GM19468 (cell line): ENCODE results near the gene HINT2.

ENCODE experiments used
- ATAC-seq: cut with Tn5 transposase; IDR thresholded peaks from one replicate; pipeline ENCODE4 v1.9.1; 2021; ENCODE audit warnings: mild to moderate bottlenecking, moderate library complexity, moderate number of reproducible peaks; ENCODE audit not compliant: unreplicated experiment; ENCODE audit errors: extremely low read depth

Gene HINT2

DNA sequence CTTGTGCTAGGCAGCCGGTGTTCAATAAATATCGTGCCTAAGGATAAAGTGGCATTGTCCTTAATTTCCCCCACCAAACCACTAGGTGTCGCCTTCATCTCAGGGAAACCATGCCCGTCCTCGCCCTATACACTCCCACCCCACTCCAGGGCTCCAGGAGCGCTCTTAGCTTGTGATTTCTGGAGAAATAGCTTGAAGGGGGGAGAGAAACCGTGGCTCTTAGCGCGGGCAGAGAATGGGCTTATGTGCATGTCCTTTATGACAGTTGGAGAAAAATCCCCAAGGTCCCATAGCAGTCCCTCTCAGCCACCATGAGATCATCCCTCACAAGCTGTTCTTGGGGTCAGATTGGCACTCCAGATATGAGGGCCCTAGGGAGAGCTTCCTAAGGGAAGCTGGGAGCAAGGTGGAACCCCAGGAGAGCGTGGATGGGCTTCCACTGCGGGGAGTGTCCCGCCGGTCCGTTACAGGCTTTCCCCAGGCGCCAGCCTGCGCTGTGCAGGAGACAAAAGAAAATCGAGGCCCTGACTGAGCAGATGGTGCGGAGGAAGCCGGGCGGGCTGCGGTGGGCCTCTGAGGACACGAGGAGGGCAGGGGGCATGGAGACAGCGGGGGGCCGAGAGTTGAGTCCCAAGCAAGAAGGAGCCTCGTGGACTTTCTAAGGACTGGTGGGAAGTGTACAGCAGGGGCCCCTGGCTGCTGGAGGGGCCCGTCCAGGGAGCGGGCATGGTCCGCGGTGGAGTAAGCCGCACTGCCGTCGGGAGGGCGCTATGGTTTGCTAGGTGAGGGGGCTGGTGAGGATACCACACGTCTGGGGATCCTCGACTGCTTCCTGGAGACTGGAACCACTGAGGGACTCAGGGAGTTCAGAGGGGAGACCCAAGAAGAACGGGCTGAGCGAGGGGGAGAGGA lies 24.2 kb downstream of the HINT2 start:
- no peak for ATAC-seq

DNA sequence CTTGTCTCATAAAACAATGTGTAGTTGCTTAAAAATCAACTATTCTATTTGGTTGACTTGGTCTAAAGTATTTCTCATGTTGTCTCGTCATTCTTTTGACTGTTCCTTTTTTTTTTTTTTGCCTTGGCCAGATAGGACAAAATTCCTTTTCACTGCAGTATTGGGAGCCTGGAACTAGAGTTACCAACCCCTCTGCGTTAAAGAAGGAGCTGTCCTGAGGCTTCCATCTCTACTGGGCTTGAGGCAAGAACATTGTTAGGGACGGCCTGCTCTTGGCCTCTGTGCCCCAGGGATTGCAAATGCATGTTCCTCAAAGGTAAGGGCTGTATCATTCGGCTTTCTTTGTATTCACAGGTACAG lies 24.8 kb downstream of the HINT2 start:
- ATAC-seq = no peak

DNA sequence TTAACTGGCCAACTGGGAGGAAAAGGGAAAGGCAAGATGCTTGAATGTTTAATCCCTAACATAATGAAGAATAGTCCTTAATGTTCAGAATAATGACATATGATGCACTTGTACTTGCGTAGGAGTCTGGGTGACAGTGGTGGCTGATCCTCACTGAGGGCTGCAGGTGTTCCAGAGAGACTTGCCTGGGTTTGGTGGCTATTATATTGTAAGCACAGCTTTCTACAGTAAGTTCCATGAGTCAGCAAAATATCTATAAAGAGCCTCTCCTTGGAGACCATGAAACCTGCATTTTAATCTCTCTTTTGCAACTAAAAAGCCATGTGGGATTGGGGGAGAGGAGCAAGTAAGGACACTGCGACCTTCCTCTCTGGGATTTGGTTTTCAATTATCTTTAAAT lies 25.3 kb downstream of the HINT2 start:
- ATAC-seq = no peak

DNA sequence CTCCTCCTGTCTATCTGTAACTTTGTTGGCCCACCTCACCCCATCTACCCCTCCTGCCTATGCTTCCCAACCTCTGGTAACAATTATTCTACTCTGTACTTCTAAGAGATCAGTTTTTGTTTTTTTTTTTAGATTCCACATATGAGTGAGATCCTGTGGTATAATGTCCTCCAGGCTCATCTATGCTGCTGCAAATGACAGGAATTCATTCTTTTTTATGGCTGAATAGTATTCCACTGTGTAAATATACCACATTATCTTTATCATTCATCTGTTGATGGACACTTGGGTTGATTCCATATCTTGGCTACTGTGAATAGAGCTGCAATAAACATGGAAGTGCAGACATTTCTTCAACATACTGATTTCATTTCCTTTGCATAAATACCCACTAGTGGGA lies 31.4 kb downstream of the HINT2 start:
- ATAC-seq = no peak

DNA sequence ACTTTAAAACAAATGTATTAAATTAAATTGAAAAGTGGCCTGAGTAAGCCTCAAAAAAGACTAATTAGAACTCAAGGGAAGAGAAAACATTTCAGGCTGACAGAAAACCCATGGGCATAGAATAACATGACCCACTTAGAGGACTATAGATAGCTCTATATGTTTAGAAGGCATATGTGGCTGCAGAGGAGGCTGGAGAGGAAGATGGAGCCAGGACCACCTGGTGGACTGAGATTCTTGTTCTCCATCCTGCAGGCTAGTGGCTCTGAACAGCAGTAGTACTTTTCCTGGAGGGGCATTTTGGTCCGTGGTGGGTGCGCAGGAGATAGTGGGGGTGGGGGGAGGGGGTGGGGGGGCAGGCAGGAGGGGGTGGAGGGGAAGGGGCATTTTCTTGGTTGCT lies 33.8 kb downstream of the HINT2 start:
- no peak for ATAC-seq

DNA sequence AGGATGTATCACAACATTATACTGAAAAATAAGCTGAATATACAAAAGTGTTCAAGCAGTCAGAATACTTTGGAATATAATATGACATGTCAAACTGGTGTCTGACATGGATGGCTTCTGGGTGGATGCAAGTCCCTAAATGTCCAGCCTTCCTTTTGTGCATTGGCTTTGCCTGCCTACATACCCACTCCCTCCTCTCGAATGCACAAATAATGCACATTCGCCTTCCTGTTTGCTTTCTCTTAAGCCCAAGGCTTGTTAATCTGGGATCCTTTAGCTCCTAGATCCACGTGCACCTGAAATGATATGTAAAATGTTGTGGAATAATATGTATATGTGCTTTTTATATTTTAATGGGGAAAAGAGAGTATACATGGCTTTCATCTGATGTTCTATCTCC lies 36.3 kb downstream of the HINT2 start:
- no peak for ATAC-seq

DNA sequence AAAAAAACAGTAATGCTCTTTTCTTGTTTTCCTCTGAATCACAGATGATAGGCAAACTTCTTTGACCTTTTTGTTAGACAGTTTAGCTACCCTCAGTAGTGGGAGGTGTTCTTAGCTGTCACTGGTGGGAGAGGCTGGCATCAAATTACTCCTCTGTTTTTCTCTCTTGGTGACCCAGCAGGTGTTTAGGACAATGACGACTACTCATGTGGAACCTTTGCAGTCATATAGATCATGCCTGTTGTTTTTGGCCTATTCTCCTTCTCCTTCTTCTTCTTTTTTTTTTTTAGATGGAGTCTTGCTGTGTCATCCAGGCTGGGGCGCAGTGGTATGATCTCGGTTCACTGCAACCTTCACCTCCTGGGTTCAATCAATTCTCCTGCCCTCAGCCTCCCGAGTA lies 38.8 kb downstream of the HINT2 start:
- ATAC-seq = no peak

DNA sequence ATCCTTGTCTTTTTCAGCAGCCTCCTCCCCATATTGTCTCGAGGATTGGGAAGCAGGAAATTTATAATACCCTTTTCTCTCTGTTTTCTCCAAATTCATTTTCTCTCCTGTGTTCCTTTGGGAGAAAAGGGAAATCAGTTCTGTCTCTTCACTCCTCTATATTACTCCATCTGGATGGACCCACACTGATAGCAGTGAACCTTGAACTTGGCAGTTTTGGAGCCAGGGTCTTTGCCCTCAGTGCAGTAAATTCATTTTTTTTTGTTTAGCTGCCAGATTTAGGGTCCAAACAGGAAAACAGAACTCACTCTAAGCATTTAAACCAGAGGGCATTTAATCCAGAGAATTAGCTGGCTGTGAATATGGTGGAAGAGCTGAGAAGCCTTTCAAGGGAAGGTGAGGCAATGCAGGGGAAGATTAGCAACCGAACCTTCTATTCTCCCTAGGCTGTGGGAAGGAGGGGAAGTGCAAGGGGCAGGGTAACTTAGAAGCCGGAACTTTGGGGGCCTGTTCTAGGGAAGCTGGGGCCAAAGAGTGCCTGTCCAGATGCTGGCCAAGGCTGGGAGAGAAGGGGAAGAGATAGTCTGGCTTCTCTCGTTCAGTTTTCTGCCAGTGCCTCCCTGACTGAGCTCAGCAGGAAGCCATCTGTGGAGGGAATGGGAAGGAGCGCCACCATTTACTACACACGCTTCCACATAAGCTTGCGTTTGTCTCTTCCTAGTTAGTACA lies 39.8 kb downstream of the HINT2 start:
- no peak for ATAC-seq

DNA sequence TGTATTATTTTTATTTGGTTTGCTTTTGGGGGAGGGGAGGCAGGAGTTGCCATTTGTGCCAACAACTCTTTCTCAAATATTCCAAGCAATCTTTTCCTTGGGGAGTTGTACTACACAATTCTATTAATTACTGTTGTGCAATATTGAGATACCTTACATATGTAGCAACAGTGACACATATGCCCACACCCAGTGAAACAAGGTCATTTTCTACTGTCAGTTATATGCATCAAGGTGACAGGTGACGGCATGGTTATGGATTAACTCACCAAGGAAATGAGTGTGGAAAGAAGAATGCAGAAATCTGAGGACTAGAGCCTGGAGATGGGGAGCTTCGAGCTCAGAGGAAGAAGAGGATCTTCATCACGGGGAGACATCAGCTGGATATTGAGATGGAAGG lies 42.9 kb downstream of the HINT2 start:
- no peak for ATAC-seq

DNA sequence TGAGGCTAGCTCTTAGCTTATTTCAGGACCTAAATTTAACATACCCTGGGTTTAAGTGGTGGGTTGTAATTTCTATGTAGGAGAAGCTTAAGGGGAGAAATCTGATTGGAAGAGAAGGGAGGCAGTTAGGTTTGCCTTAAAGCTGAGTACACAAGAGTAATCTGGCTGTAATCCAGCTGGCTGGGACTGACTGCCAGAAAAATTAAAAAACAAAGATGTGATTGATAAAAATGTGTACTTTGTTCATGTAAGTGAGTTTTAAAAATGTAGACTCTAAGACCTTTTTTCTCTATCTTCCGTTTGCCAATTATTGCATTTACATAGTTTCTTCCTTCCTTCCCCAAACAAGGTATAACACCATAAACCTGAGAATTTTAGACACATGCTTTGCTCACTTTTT lies 43.3 kb downstream of the HINT2 start:
- no peak for ATAC-seq

DNA sequence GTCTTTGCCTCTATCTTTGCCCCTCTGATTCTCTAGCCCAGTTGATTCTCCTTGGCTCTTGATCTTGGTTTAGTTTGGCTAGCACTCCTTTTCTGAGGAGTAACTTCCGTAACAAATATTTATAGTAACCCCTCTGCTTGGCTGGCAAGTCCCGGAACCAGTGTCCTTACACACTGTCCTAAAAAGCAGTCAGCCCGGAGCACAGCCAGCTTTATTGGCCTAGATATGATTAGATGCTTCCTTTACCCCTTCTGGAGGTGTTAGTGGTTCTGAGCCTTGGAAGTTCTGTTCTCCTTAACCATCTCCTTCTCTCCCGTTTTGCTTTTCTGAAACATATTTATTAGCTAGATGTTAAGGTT lies 43.8 kb downstream of the HINT2 start:
- no peak for ATAC-seq

DNA sequence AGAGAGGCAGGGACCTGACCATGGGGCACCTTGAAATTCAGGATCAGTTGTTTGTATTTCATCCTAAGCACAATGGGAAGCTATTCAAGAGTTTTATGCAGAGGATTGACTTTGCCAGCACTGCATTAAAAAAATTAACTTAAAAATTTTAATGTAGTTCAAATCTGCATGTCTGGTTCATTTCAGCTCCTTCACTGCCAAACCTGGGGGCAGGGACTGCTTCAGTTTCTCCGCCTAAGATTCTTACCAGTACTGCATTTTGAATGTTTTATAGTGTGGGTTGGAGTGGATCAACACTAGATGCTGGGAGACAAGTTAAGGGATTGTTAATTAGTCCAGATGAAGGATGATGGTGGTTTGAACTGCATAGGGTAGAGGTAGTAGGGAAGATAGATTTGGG lies 45.1 kb downstream of the HINT2 start:
- ATAC-seq = no peak

DNA sequence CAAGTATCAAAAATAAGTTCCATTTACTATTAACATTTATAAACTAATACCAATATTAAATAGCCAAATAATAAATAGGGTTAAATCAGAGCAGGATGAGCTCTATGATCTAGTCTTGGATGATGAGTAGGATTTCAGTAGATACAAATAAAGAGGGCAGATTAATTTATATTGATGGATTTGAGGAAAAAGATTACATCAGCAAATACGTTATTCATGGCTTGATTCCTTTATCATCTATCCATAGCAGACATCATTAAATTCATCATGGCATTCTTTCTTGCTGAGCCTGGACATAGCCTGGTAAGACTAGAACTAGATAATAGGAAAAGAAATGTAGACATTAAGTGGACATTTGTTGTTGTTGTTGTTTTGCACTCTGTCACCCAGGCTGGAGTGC lies 47.4 kb downstream of the HINT2 start:
- no peak for ATAC-seq

DNA sequence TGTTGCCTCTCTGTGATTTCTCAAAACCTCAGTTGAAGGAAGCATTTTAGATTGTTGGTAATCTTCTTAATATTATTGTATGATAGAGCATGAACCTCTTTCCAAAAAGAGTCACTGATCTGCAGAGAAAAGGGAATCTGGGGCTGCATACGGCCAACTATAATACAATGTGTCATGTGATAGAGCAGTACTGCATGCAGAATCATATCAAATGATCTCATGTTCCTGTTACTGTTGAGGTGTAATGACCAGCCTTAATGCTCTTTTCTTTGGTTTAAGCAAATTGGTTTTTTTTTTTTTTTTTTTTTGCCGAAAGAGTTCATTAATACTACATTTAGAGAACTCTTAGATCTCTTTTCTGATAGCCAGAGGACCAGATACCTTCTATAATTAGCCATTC lies 47.8 kb downstream of the HINT2 start:
- ATAC-seq = no peak

DNA sequence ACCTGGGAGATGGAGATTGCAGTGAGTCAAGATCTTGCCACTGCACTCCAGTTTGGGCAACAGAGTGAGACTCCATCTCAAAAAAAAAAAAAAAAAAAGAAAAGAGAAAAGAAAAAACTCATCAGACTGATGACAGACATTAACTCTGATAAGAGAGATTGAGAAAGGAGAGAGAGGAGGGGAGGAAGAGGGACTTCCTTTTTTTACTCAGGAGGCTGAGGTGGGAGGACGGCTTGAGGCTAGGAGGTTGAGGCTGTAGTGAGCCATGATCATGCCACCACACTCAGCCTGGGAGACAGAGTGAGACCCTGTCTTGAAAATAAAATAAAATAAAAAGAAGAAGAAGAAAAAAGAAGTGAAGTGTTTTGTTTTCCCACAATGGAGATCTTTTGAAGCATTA lies 51.0 kb downstream of the HINT2 start:
- ATAC-seq = no peak

DNA sequence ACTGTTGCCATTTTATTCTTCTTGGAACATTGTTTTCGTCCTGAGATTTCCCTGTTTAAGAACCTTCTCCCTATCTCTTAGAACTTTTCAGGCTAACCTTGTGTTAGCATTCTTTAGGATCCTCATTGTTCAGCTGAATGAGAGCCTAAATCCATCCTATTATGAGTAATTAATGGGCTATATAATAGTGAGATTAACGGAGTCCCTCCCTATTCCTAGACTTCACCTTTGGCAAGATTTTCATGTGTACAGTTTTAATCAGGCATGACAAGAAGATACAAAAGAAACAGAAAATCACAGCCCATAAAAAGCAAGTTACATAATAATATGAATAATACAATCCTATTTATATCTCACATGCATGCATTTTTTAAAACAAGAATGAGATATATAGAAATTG lies 51.7 kb downstream of the HINT2 start:
- no peak for ATAC-seq
